GM06990 (cell line): ENCODE results near the gene NOB1.

Experiments used
- DNase-seq: peaks from one replicate; pipeline ENCODE4 v3.0.0-alpha.2; 2011; ENCODE audit not compliant: insufficient read length; ENCODE audit errors: extremely low read depth
- H3K27me3 ChIP-seq: replicated peaks from 2 replicates; pipeline ENCODE4 v1.6.0; 2011; ENCODE audit warnings: low read length; ENCODE audit not compliant: control insufficient read depth, insufficient read depth
- H3K36me3 ChIP-seq: 2 replicates; pipeline ENCODE4 v1.5.1; 2011; ENCODE audit warnings: low read length; ENCODE audit not compliant: control insufficient read depth, insufficient read depth
- H3K4me3 ChIP-seq: replicated peaks from 2 replicates; pipeline ENCODE4 v1.5.1; 2011; ENCODE audit warnings: low read depth, mild to moderate bottlenecking, control low read depth, low read length
- CTCF ChIP-seq: IDR thresholded peaks from 2 replicates; pipeline ENCODE4 v1.5.1; 2011; ENCODE audit warnings: low read length, control low read depth, mild to moderate bottlenecking, inconsistent platforms; ENCODE audit not compliant: insufficient read depth, poor library complexity, severe bottlenecking

Gene NOB1

GRCh38 chr16:69712277-69712676 is 42.4 kb downstream of the NOB1 start:
- Histone ChIP-seq H3K4me3 (no peak overlapping the region), H3K36me3 (peaks cover 9% of the 10 kb centered on the region)
- TF ChIP-seq CTCF, result no peak

GRCh38 chr16:69711115-69711740 is 43.5 kb downstream of the NOB1 start:
- DNase-seq, result no peak
- H3K36me3 ChIP-seq, result peaks cover 9% of the 10 kb centered on the region
- TF ChIP-seq CTCF, result no peak
- no peak overlapping the region for H3K4me3 ChIP-seq
- no peaks in the 10 kb centered on the region for H3K27me3 ChIP-seq

More at GRCh38 chr16:69712277-69712676, 42.4 kb downstream of the NOB1 start:
- H3K27me3 ChIP-seq, result no peaks in the 10 kb centered on the region
- DNase-seq, result no peak

GRCh38 chr16:69709456-69710084 is 45.2 kb downstream of the NOB1 start:
- DNase-seq, result no peak
- Histone ChIP-seq H3K27me3 (no peaks in the 10 kb centered on the region), H3K4me3 (no peak overlapping the region), H3K36me3 (peaks cover 6% of the 10 kb centered on the region)
- peak; percentile 54 for TF ChIP-seq CTCF

GRCh38 chr16:69707920-69708683 is 46.6 kb downstream of the NOB1 start:
- no peak for DNase-seq
- peaks cover 6% of the 10 kb centered on the region for H3K36me3 ChIP-seq
- H3K27me3 ChIP-seq, result no peaks in the 10 kb centered on the region

GRCh38 chr16:69706975-69707340 is 47.8 kb downstream of the NOB1 start:
- Histone ChIP-seq H3K4me3 (no peak overlapping the region), H3K36me3 (peaks cover 1% of the 10 kb centered on the region), H3K27me3 (no peaks in the 10 kb centered on the region)
- TF ChIP-seq CTCF, result no peak
- DNase-seq, result no peak

More at GRCh38 chr16:69707920-69708683, 46.6 kb downstream of the NOB1 start:
- no peak overlapping the region for H3K4me3 ChIP-seq
- TF ChIP-seq CTCF, result no peak
